NAMALWA (cell line): ENCODE results near the gene CHEK1.
"Not testable (repeated sequence)": the region's sequence is repeated elsewhere in the genome, so short reads cannot be mapped to it uniquely, and the experiment has no call there.

Experiments
- DNase-seq: peaks from one replicate; pipeline ENCODE4 v3.0.0-alpha.2; 2015; ENCODE audit warnings: low spot score

CHEK1 gene

DNA sequence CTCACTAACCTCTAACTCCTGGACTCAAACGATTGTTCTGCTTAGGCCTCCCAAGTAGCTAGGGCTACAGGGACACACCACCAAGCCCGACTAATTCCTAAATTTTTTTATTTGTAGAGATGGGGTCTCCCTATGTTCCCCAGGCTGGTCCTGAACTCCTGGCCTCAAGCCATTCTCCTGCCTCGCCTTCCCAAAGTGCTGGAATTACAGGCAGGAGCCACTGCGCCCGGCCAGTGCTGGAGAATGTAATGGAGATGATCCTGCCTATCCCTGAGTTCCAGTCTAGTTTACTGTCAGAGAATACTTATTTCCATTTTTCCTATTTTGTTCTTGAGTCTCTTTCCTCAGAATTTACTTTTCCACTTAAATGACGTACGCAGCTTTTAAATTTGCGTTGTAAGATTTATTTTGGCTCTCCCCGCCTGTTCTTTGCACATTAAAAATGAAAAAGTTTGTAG lies at the start of gene CHEK1:
TSS of gene CHEK1 (plus strand) at position 408 of the 458 bp plus-strand sequence. CDS start 1,606 bp downstream, outside the sequence.
- no peak for DNase-seq

DNA sequence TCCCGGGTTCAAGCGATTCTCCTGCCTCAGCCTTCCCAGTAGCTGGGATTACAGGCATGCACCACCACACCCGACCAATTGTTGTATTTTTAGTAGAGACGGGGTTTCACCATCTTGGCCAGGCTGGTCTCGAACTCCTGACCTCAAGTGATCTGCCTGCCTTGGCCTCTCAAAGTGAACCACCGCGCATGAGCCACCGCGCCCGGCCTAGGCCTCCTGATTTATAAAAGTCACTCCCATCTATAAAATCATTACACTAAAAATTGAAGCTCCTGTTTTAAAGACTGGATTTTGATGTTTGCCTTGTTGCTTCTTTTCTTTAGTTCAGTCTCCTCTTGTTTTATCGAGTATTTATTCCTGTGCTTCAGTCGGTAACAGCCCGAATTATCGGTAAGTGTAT lies 47.8 kb upstream of the CHEK1 start:
- DNase-seq = not testable (repeated sequence)

- no peak for DNase-seq
Observed at GRCh38 chr11:125578783-125579182, 46.2 kb upstream of the CHEK1 start.

DNA sequence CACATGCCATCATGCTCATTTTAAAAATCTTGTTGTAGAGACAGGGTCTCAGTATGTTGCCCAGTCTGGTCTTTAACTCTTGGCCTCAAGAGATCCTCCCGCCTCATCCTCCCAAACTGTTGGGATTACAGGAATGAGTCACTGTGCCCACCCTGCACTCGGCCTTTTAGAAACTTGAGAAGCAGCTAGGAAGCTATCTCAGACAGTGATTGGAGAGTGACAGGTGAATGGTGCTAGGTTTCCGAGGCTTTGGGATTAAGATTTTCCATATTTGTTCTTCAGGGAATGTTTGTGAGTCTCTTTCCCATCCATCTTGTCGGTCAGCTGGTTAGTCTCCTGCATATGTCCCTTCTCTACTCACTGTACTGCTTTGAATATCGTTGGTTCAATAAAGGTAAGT lies 45.2 kb upstream of the CHEK1 start:
- DNase-seq = no peak

DNA sequence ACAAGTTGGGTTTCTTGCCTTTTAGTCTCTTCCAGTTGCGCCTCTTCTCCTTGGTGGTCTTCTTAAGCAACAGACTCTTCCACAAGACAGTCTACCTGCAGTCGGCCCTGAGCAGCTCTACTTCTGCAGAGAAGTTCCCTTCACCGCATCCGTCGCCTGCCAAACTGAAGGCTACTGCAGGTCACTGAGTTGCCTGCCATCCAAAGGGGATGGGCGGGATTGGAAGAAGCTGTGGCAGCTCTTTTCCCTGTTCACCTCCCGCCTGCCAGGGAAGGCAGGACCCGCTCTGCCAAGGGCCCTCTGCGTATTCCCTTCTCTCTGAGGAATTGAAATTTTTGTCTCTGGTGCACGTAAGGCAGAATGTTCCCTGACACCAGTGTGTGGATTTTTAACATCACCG lies 41.5 kb upstream of the CHEK1 start:
- no peak for DNase-seq

DNA sequence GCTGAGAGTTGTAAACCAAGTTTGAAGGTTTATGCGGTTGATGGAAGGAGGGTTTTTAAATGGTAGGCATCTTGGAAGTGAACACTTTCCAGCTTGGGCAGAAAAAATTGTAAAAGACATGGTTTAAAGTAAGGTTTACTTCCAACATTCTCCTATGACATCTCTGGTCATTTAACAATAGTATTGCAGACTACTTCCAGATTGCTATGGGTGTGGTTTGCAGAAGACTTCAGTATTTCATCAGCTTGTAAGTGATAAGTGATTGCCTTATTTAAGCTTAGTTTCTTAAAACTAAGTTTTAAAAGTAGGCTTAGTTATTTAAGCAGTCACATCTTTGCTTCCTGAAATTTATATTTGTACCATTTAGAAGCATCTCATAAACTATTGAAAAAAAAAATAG lies 39.5 kb upstream of the CHEK1 start:
- DNase-seq = no peak

DNA sequence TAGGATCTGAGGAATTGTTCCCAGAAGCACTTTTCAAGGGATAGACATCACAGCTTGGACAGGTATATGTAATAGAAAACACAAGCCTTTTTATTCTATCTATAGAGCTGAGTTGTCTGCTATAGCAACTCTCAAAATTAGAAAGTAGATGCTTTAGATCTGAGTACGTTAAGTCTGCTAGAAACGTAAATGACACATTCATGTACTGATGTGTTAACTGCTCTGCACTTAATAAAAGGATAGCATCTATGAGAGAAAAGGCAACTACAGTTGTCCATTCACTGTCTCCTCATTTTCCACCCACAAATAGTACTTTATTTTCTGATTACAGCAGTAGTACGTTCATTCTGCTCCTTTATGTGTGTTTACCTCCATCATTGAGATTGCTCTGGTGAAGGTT lies 38.3 kb upstream of the CHEK1 start:
- DNase-seq = no peak

- DNase-seq = no peak
Observed at GRCh38 chr11:125587480-125587879, 37.5 kb upstream of the CHEK1 start.

DNA sequence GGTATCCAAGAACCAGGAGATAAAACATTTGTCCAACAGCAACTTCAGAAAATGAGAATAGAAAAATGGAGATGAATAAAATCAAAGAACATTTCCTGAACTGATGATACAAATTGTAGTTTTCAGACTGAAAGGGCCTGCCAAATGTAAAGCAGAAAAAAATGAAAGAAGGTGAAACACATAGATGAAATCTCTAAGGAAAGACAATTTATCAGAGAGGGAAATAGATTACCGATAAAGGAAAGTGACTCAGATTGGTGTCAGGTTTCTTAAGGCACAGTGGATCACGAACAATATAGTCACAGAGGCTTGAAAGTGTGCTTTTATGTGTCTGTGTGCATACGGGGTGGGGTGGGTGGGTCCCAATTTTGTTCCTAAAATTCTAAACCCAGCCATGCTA lies 36.5 kb upstream of the CHEK1 start:
- DNase-seq = no peak

DNA sequence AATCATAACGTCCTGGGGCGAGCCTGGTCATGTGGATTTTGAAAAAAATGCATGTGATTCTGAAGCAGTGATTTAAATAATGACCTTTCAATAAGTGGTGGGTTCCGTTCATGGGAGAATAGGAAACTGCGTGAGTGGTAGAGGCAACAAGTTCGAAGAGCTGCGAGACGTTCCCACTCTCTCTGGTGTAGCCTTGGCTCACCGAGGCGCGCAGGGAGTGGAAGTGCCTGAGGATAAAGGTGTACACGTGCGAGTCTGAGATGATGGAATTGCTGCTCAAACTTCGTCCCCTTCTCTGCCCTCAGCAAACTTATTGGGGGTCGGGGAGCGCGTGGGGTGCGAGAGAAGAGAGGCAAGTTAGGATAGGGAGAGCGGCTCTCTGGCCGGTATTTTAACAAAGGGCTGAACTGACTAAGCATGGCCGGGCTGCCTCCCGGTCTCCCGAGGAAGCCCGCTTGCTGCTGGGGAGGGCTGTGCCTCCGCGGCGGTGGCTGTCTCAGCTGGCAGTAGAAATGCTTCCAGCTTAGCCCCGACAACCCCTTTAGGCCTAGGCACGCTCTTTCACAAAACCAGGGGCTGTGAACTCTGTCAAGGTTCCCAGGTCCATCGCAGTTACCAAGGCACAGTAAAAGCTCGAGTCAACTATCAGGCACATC lies 33.2 kb upstream of the CHEK1 start:
- peak; percentile 28 for DNase-seq

- peak; percentile 99 for DNase-seq
Observed at GRCh38 chr11:125592305-125593113, 32.5 kb upstream of the CHEK1 start, which contains the start of gene STT3A. Gene STT3A, plus strand, starts transcription at chr11:125592852. Its CDS starts 3,064 bp downstream, at chr11:125595916.

- DNase-seq = peak; percentile 31
Observed at GRCh38 chr11:125593114-125593820, 31.7 kb upstream of the CHEK1 start.

GRCh38 chr11:125594958-125595357 lies 30.0 kb upstream of the CHEK1 start:
- DNase-seq = peak; percentile 8

- DNase-seq = no peak
Observed at GRCh38 chr11:125600663-125601062, 24.3 kb upstream of the CHEK1 start.

DNA sequence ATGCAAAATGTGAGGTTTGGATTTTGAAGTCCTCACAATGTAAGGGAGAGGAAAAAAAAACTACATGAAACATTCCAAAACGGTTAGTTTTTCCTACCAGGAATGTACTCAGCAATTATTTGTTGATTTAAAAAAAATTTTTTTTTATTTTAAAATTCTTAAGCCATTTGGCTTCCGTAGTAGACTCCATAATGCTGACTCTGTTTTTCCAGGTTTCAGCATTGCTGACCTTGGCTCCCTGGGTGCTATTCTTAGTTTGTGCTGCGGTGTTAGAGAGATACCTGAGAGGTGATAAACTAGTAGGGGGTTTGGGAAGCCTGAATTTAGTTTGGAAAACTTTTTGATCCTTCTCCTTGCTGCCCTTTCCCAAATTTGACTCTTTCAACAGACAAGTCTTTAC lies 21.8 kb upstream of the CHEK1 start:
- DNase-seq = no peak

GRCh38 chr11:125605417-125605816 lies 19.5 kb upstream of the CHEK1 start:
- DNase-seq = no peak

DNA sequence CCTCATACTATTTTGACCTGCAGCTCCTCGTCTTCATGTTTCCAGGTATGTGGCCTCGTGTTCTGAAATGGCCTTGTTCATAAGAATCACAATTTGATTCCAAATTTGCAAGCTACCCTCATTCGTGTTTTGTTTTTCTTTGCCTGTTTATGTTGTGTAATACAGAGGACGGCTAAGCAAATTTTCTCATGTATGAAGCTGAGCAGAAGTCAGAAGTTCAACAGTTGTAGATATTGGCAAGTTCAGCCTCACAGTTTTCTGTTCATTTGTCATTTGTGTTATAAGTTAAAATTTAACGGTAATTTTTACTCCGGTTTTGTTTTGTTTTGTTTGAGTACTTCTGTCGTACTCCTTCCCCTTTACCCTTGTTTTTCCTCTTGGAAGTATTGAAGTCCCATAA lies 15.4 kb upstream of the CHEK1 start:
- no peak for DNase-seq

DNA sequence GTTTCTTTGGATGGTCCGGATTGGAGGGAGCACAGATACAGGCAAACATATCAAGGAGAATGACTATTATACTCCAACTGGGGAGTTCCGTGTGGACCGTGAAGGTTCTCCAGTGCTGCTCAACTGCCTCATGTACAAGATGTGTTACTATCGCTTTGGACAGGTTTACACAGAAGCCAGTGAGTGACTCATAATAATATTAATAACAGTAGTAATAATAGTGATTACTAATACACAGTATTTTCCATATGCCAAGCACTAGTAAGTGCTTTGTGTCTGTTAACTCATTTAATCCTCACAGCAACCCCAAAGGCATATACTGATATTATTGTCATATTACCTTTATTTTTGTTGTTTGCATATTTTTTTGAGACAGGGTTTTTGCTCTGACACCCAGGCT lies 6.6 kb upstream of the CHEK1 start:
- no peak for DNase-seq

- no peak for DNase-seq
Observed at GRCh38 chr11:125621995-125622394, 3.0 kb upstream of the CHEK1 start.

GRCh38 chr11:125623064-125623463 lies 1.9 kb upstream of the CHEK1 start:
- no peak for DNase-seq

DNA sequence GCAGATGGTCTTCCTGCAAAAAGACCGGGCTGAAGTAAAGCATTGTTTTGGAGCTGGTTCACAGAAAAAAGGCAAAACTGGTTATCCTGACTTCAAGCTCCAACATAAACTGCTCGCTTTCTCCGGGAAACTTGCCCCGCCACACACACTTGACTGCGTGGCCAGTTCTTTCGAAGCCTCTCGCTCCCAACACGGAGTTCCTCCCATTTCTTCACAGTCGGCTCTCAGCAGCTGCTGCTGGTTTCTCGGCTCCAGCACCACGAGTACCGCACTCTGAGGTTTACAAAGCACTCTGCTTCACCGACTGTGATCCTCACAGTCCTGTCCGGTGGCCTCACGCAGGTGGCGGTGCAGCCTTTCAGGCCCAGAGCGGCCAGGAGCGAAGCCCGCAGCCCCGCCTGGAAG lies 264 bp downstream of the CHEK1 start:
- DNase-seq = no peak

DNA sequence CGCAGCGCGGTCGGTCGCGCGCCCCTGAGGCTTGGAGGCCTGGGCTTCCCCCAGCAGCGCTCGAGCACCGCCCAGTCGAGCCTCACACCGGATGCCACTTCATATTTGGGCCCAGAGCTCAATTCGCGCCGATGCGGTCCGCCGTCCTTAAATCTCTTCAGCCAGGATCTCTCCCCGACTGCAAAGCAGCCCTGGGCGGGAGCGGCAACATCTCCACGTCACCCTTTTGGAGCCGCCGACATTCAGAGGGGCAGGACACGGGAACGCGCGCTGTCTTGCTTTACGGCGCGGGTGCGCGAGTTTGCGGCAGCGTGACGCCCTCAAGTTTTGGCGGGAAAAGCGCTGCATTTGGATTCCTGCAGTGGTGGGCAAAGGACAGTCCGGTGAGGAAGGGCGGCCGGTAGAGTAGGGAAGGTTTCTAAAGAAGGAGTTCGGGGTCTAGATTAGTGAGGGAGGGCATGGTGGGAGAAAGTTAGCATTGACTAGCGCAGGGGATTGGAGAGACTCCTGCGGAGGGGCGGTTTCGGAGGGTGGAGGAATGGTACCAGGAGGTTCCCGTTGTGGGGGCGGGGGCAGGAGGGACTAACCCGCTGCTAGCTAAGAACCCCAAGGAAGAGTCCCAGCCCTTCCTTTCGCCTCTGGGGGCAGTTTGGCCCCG lies 796 bp downstream of the CHEK1 start:
- peak; percentile 93 for DNase-seq
